ENCODE data around the gene DCLK1. TPM values are rescaled to one million over a fixed set of nuclear protein-coding genes. Genes with fewer than 3 reads are reported as not detected.
A peak's percentile ranks its signal among the peaks of the same experiment; 100 is the strongest.
"Not testable (repeated sequence)": the region's sequence is repeated elsewhere in the genome, so short reads cannot be mapped to it uniquely, and the experiment has no call there.

The DCLK1 gene
- total and polyA plus RNA-seq, 8 donors: 10.5 to 20.5 (median 12.8) TPM

DNA sequence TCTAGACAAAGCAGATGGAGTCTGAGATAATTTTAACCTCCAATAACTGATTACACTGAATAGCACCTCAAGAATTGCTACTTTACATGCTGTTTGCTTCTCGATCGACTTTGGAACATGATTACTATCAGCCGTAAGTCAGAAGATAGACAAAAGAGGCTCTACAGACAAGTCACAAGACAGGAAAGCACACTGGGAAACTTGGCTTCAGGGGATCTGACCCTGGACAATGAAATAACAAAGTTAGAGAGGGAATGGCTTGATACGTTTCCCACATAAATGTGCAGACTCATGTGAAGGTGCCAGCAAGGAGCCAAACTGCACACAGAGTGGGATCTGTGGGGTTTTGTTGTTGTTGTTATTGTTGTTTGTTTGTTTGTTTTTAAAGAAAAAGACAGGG is 28.5 kb downstream of the DCLK1 start:
- no peaks in the 10 kb centered on the region for H3K9me3 ChIP-seq
- DNase-seq: no peak
- no peaks in the 10 kb centered on the region for H3K4me1 ChIP-seq
- no peaks in the 10 kb centered on the region for H3K27me3 ChIP-seq
- H3K36me3 ChIP-seq: no peaks in the 10 kb centered on the region
- no peak overlapping the region for H3K27ac ChIP-seq
- H3K4me3 ChIP-seq: no peak overlapping the region
- ATAC-seq: no peak
- intact Hi-C loops (cut with DNase I): no loop called here
- TF ChIP-seq, protein P1, sequence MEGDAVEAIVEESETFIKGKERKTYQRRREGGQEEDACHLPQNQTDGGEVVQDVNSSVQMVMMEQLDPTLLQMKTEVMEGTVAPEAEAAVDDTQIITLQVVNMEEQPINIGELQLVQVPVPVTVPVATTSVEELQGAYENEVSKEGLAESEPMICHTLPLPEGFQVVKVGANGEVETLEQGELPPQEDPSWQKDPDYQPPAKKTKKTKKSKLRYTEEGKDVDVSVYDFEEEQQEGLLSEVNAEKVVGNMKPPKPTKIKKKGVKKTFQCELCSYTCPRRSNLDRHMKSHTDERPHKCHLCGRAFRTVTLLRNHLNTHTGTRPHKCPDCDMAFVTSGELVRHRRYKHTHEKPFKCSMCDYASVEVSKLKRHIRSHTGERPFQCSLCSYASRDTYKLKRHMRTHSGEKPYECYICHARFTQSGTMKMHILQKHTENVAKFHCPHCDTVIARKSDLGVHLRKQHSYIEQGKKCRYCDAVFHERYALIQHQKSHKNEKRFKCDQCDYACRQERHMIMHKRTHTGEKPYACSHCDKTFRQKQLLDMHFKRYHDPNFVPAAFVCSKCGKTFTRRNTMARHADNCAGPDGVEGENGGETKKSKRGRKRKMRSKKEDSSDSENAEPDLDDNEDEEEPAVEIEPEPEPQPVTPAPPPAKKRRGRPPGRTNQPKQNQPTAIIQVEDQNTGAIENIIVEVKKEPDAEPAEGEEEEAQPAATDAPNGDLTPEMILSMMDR (IDR thresholded peaks at IDR 0.05): no peak

DNA sequence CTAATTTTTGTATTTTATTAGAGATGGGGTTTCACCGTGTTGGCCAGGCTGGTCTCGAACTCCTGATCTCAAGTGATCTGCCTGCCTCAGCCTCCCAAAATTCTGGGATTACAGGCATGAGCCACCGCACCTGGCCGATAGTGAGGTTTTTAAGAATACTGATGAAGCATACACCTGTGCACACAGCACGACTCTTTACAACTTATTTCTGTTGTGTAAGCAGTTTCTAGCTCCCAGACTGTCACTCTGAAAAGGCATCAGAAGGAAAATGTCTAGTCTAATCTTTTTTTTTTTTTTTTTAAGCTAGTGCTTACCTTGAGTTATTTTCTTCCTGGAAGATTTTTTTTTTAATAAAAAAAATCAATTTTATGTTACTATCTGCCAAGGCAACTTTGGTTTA is 29.3 kb downstream of the DCLK1 start:
- ATAC-seq; DNase-seq; H3K9me3 ChIP-seq; H3K27ac ChIP-seq; H3K4me3 ChIP-seq; H3K27me3 ChIP-seq; H3K36me3 ChIP-seq; intact Hi-C loops (cut with DNase I); H3K4me1 ChIP-seq: not testable (repeated sequence)

DNA sequence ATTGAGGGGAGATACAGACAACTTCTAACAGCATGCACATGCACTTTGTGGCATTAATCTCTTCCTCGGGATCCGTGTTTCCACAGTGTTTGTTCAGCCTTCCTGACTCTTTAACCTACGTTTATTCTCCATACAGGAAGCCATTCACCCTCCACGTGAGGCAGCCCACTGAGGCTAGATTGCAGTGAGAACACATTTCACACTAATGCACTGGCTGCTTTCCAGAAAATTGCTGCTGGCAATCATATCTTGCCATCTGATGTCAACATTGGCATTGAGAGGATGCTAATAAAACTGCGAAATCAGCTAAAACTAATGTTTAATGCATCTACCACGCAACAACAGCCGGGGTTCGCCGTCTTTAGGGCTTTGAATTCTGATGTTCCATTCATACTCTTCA is 30.0 kb downstream of the DCLK1 start:
- DNase-seq: no peak

DNA sequence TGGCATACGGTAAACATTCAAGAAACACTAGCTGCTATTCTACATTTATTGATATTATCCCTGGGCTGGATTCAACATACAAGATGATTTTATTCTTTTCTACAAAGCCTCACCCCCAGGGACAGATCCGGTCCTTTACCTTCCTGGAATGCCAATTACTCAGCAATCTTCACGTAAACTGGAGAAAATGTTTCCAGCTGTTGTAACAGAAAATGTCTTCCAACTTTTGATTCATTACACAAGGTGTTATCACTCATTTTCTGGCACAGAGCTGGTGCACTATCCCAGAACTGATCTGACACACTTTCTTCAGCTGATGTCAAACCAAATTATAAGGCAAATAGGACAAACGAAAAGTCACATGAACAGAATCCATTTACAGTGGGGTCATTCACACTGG is 33.1 kb downstream of the DCLK1 start:
- no peaks in the 10 kb centered on the region for H3K27me3 ChIP-seq
- no peak for ATAC-seq
- no peak overlapping the region for H3K27ac ChIP-seq
- intact Hi-C loops (cut with DNase I): no loop called here
- no peaks in the 10 kb centered on the region for H3K4me1 ChIP-seq
- TF ChIP-seq, protein P1 (IDR thresholded peaks at IDR 0.05): no peak
- no peaks in the 10 kb centered on the region for H3K9me3 ChIP-seq
- DNase-seq: no peak
- no peaks in the 10 kb centered on the region for H3K36me3 ChIP-seq
- no peak overlapping the region for H3K4me3 ChIP-seq

More for the DNA sequence above, 30.0 kb downstream of the DCLK1 start:
- Histone ChIP-seq H3K27me3 (no peaks in the 10 kb centered on the region), H3K4me3 (no peak overlapping the region), H3K36me3 (no peaks in the 10 kb centered on the region), H3K9me3 (no peaks in the 10 kb centered on the region), H3K4me1 (no peaks in the 10 kb centered on the region), H3K27ac (no peak overlapping the region)
- intact Hi-C loops (cut with DNase I): no loop called here
- TF ChIP-seq, protein P1 (IDR thresholded peaks at IDR 0.05): no peak
- ATAC-seq: no peak

DNA sequence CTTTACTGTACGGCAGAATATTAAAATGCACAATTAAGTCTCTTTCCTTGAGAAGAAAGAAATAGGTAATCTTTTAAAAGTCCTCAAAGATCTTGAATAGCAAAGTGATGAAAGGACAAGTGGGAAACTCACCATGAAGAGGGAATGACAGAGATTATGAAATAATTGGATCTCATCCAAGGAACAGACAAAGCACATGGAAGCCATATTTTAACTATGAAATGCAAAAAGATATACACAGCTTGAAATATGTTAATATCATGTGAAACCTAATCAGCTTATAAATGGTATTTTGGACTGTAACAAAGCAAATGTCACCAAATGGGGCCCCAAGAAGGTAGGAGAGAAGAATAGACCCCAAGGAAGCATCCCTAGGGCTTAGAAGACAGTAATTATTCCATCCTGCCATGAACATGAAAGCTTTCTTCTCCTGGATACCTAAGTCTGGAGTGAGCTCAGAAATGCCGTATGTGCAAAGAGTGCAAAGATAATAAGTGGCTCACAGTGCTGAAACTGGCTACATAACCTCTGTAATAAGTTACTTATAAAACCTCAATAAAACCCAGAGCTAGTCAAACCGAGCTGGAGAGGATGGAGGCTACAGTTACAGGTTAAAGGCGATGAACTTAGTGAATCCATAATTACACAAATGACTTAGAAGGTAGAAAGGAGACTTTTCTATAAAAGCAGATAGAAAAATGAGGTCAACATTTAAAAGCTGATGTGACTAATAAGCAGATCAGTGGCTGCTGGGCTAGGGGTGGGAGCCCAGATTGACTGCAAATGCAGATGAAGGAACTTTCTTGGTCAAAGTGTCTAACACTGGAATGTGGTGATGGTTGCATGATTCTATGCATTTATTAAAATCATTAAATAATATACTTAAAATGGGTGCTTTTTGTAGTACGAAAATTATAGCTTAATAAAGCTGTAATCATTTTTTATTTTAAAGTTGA is 34.4 kb downstream of the DCLK1 start:
- TF ChIP-seq, protein P1 (IDR thresholded peaks at IDR 0.05): no peak
- Histone ChIP-seq H3K27ac (no peak overlapping the region), H3K27me3 (no peaks in the 10 kb centered on the region), H3K36me3 (no peaks in the 10 kb centered on the region), H3K9me3 (no peaks in the 10 kb centered on the region), H3K4me3 (no peak overlapping the region), H3K4me1 (no peaks in the 10 kb centered on the region)
- DNase-seq: peak in 2 of 4 donors; percentile 16 to 35
- ATAC-seq: peak; percentile 78
- intact Hi-C loops (cut with DNase I): no loop called here

Data from left lung (tissue), 10 donors.